ENCODE data around the gene CA14.
"Not testable (repeated sequence)": the region's sequence is repeated elsewhere in the genome, so short reads cannot be mapped to it uniquely, and the experiment has no call there.

Gene CA14

DNA sequence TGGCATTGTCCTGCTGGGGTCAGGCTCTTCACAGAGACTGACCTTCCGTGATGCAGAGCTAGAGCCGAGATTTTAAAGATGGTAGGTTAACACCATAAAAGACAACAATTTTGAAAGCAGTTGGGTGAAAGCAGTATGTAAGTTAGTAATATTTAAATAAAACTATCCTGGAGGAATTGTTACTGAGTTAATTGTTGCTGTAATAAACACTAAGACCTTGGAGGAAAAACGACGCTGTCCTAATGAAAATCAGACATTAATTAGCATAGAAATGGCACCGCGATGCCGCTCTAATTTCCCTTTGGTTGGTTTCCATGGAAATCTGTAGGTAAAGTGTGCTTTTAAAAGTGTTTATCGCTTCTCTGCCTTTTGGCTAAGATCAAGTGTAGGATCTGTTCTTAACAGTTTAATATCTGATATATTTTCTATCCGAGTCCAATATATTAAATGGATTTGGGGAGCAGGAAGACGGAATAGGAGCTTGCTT lies 20.9 kb upstream of the CA14 start:
- DNase-seq, result no peak

DNA sequence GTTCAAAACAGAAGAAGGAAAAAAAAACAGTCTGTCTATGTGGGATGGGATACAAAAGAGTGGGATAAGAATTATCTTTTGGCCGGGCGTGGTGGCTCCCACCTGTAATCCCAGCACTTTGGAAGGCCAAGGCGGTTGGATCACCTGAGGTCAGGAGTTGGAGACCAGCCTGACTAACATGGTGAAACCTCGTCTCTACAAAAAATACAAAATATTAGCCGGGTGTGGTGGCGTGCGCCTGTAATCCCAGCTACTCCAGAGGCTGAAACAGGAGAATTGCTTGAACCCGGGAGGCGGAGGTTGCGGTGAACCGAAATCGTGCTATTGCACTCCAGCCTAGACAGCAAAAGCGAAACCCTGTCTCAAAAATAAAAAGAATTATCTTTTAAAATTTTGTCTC lies 20.4 kb upstream of the CA14 start:
- DNase-seq, result not testable (repeated sequence)

GRCh38 chr1:150237746-150238145 lies 19.8 kb upstream of the CA14 start:
- no peak for DNase-seq

- no peak for DNase-seq
Observed at GRCh38 chr1:150243003-150243402, 14.6 kb upstream of the CA14 start.

DNA sequence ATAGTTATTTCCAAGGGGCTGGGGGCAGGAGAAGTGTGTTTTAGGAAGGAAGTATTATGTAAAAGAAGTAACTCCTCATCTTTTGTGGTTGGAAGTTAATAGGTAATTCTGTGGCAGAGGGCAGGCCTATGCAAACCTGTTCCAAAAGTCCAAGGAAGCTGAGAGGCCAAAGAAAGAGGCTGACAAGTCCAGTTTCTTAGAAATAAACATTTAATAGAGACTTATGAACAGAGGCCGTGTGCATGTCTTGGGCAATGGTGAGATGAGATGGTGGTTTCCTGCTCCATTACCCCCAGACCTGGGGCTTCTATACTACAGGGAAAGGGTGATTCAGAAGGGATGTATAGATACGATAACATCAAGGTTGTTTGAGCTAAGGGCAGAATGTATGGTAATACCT lies 7.6 kb upstream of the CA14 start:
- no peak for DNase-seq

- no peak for DNase-seq
Observed at GRCh38 chr1:150256198-150256553, 1.4 kb upstream of the CA14 start.

DNA sequence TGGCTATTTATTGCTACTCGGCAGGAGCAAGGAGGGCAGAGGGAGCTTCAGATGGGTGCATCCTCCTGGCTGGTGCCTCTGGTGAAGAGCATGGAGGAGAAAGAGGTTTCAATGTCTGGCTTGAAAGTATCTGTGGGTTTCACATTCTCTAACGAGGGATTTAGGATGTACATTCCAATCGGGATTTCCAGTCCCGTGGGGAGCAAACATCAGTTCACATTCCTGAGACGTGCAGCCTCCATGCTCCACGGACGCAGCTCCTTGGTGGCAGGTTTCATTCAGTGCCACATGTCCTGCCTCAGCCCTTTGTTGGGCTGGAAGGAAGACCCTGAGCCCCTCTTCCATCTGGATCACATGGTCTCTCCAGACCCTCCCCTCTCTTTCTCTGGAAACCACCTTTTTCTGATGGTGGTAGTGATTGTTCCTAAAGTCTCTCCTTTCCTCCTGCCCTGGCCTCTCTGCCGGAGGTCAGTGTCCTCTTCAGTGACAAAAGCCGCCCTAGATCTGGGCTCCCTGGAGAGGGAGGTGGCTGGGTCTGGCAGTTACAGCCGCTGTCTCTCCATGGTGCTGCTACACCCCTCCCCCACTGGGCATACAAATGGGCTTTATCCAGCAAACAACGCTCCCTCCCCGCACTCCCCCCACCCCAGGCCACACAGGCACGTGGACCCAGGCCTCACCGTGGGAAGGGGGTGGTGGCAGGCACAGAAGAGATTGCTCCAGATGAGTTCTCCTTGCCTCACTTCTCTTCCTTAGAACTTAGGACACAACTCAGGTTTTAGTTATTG lies 826 bp upstream of the CA14 start:
- DNase-seq, result no peak

GRCh38 chr1:150259217-150259616 lies 1.6 kb downstream of the CA14 start:
- DNase-seq, result no peak

- no peak for DNase-seq
Observed at GRCh38 chr1:150259758-150260669, 2.4 kb downstream of the CA14 start.

DNA sequence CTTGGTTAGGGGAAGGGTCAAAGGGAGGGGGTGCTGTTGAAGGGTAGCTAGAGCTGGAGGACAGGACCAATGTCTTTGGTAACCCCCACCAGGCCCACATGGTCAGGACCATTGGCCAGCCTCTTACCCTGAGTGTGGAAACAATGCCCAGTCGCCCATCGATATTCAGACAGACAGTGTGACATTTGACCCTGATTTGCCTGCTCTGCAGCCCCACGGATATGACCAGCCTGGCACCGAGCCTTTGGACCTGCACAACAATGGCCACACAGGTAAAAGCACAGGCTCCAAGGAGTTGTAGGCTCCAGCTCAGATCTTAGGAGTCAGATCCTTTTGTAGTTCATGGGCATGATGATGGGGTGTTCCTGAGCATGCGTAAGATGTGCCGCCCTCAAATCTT lies 3.8 kb downstream of the CA14 start:
- no peak for DNase-seq

DNA sequence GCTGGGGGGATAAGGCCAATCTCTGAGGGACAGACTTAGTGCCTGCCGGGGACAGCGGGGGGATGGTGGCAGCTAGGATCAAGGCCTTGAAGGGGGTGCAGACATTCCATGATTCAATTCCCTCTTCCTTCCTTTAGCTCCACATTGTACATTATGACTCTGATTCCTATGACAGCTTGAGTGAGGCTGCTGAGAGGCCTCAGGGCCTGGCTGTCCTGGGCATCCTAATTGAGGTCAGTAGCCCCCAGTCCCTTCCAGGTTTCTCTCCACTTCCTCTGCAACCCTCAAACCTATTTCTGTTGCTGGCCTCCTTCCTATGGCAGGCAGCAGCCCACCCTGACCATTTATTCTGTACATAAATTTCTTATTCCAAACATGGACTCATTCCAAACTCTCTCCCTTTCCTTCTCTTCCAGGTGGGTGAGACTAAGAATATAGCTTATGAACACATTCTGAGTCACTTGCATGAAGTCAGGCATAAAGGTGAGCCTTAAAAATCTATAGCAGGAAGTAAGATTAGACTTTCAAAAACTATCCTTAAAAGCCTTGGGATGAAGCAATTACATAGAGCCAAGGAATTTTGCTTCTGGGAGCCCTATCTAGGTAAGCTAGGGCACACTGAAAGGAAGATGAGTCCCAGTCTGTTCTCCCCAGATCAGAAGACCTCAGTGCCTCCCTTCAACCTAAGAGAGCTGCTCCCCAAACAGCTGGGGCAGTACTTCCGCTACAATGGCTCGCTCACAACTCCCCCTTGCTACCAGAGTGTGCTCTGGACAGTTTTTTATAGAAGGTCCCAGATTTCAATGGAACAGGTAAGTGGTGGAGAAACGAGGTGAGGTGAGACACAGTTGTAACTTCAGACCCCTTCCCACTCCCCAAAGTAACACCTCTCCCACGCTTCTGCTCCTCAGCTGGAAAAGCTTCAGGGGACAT lies 5.1 kb downstream of the CA14 start:
- no peak for DNase-seq

- no peak for DNase-seq
Observed at GRCh38 chr1:150263549-150263948, 6.0 kb downstream of the CA14 start.

DNA sequence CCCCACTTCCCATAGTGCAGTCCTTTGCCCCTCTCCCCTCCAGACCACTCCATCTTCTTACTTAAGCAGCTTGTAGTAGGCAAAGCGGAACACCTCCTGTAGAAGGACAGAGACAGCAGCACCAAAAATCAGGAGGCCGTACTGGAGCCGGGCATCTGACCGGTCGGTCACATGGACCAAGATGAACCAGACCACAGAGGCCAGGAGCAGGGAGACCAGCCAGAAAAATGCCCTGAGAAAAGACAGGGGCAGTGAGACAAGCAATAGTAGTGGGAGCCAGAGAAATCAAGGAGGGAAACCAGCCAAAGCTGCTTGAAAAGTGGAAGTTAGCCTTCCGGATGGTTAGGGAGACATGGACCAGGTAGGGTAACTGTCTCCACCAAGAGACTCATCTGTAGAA lies 10.3 kb downstream of the CA14 start:
- DNase-seq, result no peak

DNA sequence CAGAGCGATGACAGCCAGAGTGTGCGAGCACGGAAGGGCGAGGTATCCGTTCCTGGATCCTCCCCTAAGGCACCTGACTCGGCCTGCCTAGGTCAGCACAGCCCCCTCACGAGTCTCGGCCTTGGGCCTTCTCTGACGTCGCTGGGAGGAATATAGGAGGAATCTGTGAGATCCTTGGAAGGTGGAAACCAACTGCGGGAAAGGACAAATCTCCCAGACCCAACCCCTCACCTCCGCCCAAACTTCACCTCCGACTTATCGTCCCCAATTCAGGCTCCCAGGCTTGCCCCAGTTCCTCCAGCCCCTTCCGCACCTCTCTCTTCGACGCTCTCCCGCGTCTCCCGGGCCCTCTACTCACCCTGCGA lies 10.7 kb downstream of the CA14 start:
- DNase-seq, result peak; percentile 33

DNA sequence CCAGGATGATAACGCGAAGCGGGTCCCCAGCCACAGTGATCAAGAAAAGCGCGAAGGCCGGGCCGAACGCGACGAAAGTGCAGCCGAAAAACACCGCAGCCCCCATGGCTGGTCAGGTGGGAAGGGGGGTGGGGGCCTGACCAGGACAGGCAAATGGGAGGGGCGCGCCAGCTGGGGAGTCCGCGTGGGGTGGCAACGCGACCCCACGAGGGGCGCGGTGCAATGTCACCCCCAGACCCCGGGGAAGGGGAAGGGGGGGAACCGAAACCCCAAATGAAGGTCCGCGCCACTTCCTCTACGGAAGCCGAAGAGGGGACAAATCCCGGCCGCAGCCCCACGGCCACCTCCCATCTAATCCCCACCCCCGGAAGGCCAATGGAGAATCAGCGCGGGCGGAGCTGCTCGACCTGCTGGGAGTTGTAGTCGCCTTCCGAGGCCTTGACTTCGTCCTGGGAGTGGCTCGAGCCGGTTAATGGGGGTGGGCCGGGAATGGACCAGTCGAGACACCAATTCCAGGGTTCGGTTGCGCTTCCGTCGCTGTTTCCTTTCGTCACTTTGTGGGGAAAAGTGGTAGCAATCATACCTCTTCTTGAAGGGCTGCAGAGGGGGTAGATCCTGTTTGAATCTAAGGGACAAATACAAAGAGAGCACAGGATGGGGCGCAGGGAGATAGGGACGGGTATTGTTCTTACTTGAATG lies 11.3 kb downstream of the CA14 start, which contains the start of gene APH1A:
TSS of gene APH1A (minus strand) at position 312 of the 699 bp plus-strand sequence. CDS start at position 106, 206 bp downstream.
- peak; percentile 88 for DNase-seq

GRCh38 chr1:150269451-150269850 lies 11.9 kb downstream of the CA14 start:
- no peak for DNase-seq

DNA sequence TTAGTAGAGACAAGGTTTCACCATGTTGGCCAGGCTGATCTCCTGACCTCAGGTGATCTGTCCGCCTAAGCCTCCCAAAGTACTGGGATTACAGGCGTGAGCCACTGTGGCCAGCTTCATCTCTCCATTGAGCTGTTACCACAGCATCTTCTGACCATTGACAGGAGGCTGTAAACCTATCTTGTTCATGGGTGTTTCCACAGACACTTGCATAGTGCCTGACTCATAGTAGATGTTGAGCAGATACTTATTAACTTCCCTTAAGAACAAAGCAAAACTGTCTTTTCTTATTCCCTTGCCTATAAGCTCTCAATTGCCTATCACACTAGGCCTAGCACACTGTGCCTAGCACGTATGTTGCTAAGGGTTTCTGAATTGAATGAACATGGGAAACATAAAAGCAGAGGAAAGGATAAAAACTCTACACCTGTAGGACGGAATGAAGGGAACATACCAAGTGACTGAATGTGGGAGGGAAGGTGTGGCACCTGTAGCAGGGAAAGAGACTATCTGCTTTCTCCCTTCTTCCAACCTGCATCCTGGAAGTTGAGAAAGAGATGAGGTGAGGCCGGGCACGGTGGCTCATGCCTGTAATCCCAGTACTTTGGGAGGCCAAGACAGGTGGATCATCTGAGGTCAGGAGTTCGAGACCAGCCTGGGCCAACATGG lies 13.9 kb downstream of the CA14 start:
- no peak for DNase-seq

DNA sequence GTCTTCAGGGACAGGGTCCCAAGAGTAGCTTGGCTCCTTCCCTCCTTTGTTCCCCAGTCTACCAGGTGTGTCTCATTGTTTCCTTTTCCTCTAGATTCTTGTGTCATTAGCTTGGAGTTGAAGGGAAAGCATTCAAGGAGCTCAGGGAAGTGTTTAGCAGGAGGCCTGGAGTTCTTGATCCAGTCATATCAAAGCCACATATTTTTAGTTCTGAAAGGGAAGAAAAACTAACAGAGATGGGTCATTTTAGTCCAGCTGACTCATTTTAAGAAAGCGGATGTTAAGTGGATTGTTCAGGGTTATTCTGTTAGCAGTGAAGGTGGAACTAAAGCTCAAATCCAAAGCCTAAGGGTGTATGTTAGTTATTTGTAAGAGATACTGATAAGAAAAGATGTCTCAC lies 15.7 kb downstream of the CA14 start:
- DNase-seq, result no peak

- DNase-seq, result no peak
Observed at GRCh38 chr1:150280138-150280707, 22.6 kb downstream of the CA14 start.

DNA sequence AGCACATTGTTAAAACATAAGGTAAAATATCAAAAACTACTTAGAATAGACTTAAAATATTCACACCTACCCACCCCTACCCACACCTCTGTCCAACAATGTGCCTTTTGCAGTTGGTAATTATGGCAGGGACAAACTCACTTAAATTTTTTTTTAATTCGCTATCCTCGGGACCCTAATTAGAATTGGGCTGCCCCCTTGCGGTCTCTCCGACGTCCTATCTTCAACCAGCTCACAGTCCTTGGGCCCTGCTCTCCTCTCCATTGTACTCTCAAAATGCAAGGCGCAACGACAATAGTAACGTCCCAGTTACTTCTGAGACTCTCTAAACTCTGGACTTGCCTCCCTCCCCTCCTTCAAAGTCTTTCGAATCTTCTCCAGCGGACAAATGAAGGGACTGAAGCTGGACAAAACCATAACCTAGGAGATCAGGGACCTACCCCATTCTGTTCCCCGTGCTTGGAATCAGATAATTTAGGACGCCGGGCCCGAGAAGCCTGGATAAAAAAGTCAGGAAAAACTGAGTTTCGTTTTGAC lies 23.7 kb downstream of the CA14 start:
- peak; percentile 56 for DNase-seq
